Ishikawa (cell line): ENCODE results near the gene IGSF23.

Source experiments
- CEBPB ChIP-seq: IDR thresholded peaks from 2 replicates; pipeline ENCODE4 v1.6.1; 2012
- CREB1 ChIP-seq: IDR thresholded peaks from 2 replicates; pipeline ENCODE4 v1.6.1; 2012; ENCODE audit warnings: low read depth
- EGR1 ChIP-seq: IDR thresholded peaks from 2 replicates; pipeline ENCODE4 v1.6.1; 2012
- EP300 ChIP-seq: IDR thresholded peaks from 2 replicates; pipeline ENCODE4 v1.6.1; 2012; ENCODE audit warnings: borderline replicate concordance
- FOXM1 ChIP-seq: IDR thresholded peaks from 2 replicates; pipeline ENCODE4 v1.6.1; 2012; ENCODE audit warnings: low read depth, borderline replicate concordance
- NFIC ChIP-seq: IDR thresholded peaks from 2 replicates; pipeline ENCODE4 v1.6.1; 2012
- RAD21 ChIP-seq: IDR thresholded peaks from 2 replicates; pipeline ENCODE4 v1.6.1; 2012; ENCODE audit warnings: low read depth
- TAF1 ChIP-seq: IDR thresholded peaks from 2 replicates; pipeline ENCODE4 v1.6.1; 2012; ENCODE audit warnings: low read depth, mild to moderate bottlenecking
- TCF12 ChIP-seq: IDR thresholded peaks from 2 replicates; pipeline ENCODE4 v1.6.1; 2012; ENCODE audit warnings: low read depth
- TEAD4 ChIP-seq: IDR thresholded peaks from 2 replicates; pipeline ENCODE4 v1.6.1; 2012
- YY1 ChIP-seq: IDR thresholded peaks from 2 replicates; pipeline ENCODE4 v1.6.1; 2012; ENCODE audit warnings: low read depth
- ZBTB7A ChIP-seq: IDR thresholded peaks from 2 replicates; pipeline ENCODE4 v1.6.1; 2012; ENCODE audit warnings: low read depth
- TF ChIP-seq, protein P1 (sequence below): IDR thresholded peaks from 2 replicates; pipeline ENCODE4 v1.6.1; 2012
- TF ChIP-seq, protein P2 (sequence below): IDR thresholded peaks from 2 replicates; pipeline ENCODE4 v1.6.1; 2012; ENCODE audit warnings: low read depth, mild to moderate bottlenecking
- TF ChIP-seq, protein P3 (sequence below): IDR thresholded peaks from 2 replicates; pipeline ENCODE4 v1.6.1; 2012

The IGSF23 gene

DNA sequence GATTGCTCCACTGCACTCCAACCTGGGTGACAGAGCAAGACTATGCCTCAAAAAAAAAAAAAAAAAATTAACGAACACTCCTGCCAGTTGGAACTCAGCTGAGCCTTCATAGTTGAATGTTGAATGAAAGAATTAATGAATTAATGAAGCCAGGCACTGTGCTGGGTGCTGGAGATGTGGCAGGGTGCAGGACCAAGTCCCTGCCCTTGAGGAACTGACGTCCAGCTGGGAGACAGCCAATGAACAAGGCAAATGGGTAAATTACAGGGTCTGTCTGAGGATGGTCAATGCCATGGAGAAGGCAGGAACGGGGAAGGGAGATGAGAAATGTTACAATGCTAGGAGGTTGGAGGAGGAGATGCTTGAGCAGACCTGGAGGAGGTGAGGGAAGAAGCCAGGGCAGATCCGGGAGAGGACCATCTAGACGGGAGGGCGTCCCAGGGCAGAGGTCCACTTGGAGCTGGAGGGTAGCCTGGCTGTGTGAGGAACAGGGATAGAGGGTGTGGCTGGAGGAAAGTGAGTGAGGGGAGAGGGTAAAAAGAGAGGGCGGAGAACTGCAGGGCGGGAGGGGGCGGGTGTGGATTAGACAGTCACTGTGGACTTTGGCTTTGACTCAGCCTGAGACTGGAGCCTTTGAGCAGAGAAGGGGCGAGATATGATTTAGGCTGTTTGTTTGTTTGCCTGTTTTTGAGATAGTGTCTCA lies 16.8 kb upstream of the IGSF23 start:
- TF ChIP-seq, protein P1, sequence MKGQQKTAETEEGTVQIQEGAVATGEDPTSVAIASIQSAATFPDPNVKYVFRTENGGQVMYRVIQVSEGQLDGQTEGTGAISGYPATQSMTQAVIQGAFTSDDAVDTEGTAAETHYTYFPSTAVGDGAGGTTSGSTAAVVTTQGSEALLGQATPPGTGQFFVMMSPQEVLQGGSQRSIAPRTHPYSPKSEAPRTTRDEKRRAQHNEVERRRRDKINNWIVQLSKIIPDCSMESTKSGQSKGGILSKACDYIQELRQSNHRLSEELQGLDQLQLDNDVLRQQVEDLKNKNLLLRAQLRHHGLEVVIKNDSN: no peak
- TF ChIP-seq TAF1: no peak
- no peak for TF ChIP-seq EGR1
- TF ChIP-seq, protein P2, sequence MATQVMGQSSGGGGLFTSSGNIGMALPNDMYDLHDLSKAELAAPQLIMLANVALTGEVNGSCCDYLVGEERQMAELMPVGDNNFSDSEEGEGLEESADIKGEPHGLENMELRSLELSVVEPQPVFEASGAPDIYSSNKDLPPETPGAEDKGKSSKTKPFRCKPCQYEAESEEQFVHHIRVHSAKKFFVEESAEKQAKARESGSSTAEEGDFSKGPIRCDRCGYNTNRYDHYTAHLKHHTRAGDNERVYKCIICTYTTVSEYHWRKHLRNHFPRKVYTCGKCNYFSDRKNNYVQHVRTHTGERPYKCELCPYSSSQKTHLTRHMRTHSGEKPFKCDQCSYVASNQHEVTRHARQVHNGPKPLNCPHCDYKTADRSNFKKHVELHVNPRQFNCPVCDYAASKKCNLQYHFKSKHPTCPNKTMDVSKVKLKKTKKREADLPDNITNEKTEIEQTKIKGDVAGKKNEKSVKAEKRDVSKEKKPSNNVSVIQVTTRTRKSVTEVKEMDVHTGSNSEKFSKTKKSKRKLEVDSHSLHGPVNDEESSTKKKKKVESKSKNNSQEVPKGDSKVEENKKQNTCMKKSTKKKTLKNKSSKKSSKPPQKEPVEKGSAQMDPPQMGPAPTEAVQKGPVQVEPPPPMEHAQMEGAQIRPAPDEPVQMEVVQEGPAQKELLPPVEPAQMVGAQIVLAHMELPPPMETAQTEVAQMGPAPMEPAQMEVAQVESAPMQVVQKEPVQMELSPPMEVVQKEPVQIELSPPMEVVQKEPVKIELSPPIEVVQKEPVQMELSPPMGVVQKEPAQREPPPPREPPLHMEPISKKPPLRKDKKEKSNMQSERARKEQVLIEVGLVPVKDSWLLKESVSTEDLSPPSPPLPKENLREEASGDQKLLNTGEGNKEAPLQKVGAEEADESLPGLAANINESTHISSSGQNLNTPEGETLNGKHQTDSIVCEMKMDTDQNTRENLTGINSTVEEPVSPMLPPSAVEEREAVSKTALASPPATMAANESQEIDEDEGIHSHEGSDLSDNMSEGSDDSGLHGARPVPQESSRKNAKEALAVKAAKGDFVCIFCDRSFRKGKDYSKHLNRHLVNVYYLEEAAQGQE: no peak
- no peak for TF ChIP-seq TEAD4
- no peak for TF ChIP-seq ZBTB7A
- no peak for TF ChIP-seq CEBPB
- TF ChIP-seq NFIC: no peak
- no peak for TF ChIP-seq RAD21

DNA sequence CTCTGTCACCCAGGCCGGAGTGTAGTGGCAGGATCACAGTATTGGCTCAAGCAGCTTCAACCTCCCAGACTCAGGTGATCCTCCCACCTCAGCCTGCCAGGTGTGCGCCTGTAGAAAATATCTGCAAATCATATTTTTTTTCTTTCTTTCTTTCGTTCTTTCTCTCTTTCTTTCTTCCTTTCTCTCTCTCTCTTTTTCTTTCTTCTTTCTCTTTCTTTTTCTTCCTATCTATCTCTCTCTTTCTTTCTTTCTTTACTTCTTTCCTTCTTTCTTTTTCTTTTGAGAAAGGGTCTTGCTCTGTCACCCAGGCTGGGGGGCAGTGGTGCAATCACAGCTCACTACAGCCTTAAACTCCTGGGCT lies 16.3 kb upstream of the IGSF23 start:
- TF ChIP-seq YY1 (no peak), EP300 (no peak), TAF1 (no peak), CREB1 (no peak), NFIC (no peak), RAD21 (no peak), TEAD4 (no peak), FOXM1 (no peak), CEBPB (no peak), EGR1 (no peak), ZBTB7A (no peak), TCF12 (no peak)
- TF ChIP-seq, protein P3, sequence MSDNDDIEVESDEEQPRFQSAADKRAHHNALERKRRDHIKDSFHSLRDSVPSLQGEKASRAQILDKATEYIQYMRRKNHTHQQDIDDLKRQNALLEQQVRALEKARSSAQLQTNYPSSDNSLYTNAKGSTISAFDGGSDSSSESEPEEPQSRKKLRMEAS: no peak
- TF ChIP-seq, protein P2: no peak
- TF ChIP-seq, protein P1: no peak

DNA sequence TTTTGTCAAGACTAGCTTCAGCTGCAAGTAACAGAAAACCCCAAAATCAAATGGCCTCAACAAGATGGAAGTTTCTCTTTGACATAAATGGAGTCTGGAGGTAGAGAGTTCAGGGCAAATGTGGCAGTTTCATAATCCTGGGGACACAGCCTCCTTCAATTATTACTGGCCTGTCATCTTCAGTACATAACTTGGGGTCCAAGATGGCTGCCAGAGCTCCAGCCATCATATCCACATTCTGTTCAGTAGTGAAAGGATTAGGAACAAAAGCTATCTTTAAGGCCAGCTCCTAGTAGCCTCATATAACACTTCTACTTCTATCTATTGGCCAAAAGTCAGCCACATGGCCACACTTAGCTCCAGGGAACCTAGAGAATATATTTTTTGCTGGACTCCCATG lies 15.0 kb upstream of the IGSF23 start:
- TF ChIP-seq ZBTB7A (no peak), TAF1 (no peak)
- TF ChIP-seq, protein P3: no peak

DNA sequence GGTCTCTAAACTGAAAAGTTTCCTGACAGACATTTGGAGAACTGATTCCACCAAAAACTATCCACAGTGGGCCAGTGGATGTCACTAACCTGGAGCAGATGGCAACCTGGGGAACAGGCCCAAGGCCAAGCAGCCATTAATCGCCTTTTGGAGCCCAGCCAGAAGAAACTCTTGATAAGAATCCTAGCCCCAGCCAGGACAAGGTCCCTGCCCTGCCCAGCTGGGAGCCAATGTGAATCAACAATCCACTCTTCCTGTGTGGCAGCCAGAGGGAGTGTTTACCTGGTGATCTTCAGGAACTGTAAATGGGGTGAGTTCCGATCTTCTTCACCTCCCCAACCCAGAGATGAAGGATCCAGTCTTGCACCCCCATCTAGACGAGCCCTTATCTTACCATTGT lies 14.5 kb upstream of the IGSF23 start:
- TF ChIP-seq TCF12 (no peak), NFIC (no peak), TAF1 (no peak), CEBPB (no peak), CREB1 (no peak), YY1 (no peak), TEAD4 (no peak), ZBTB7A (no peak), EP300 (no peak), EGR1 (no peak), FOXM1 (no peak), RAD21 (no peak)
- TF ChIP-seq, protein P2: no peak
- TF ChIP-seq, protein P1: no peak
- TF ChIP-seq, protein P3: no peak
